K562 (cell line): ENCODE data around the gene HSD17B8. TPM values are rescaled to one million over a fixed set of nuclear protein-coding genes. Genes with fewer than 3 reads are reported as not detected.
A peak's percentile ranks its signal among the peaks of the same experiment; 100 is the strongest.

Experiments used
- ARHGAP35 ChIP-seq: fragments of 450-650 bp; IDR thresholded peaks from 2 replicates; pipeline ENCODE4 v1.6.1; 2018; ENCODE audit not compliant: partially characterized antibody
- BACH1 ChIP-seq: fragments of 200-800 bp; sonication (Bioruptor generic); IDR thresholded peaks from 2 replicates; pipeline ENCODE4 v1.6.1; 2016; ENCODE audit warnings: missing genetic modification characterization, missing compliant biosample characterization
- CBX2 ChIP-seq: fragments of 200-600 bp; sonication (generic); IDR thresholded peaks from one replicate; pipeline ENCODE4 v1.6.1; 2012; ENCODE audit warnings: mild to moderate bottlenecking, low read length, inconsistent platforms; ENCODE audit not compliant: insufficient read depth, poor library complexity, severe bottlenecking
- HNRNPH1 ChIP-seq: fragments of 200-400 bp; formaldehyde crosslinking; optimal IDR thresholded peaks from 2 replicates; pipeline ENCODE3; 2017; ENCODE audit warnings: low read depth, mild to moderate bottlenecking, low read length, moderate library complexity
- KDM1A ChIP-seq, 2 experiments: fragments of 450-650 bp; IDR thresholded peaks; 2 replicates each; pipeline ENCODE4 v1.6.1; 2016; ENCODE audit warnings: mild to moderate bottlenecking in 2 of 2
- LCOR ChIP-seq: sonication (generic); formaldehyde crosslinking; IDR thresholded peaks from 2 replicates; pipeline ENCODE4 v1.8.0; 2022; ENCODE audit warnings: mild to moderate bottlenecking, missing genetic modification reagents
- MEF2D ChIP-seq: conservative IDR thresholded peaks from 2 replicates; pipeline ENCODE4 v1.6.1; 2016; ENCODE audit warnings: low read depth, missing genetic modification characterization, missing compliant biosample characterization
- RB1 ChIP-seq: fragments of 450-650 bp; IDR thresholded peaks from 2 replicates; pipeline ENCODE4 v1.6.1; 2017; ENCODE audit warnings: low read depth, mild to moderate bottlenecking
- RNF2 ChIP-seq: sonication (generic); IDR thresholded peaks from 2 replicates; pipeline ENCODE4 v1.6.1; 2016
- SAFB ChIP-seq: fragments of 200-400 bp; formaldehyde crosslinking; IDR thresholded peaks from 2 replicates; pipeline ENCODE4 v1.6.1; 2017; ENCODE audit warnings: low read depth, low read length, borderline replicate concordance
- ZNF174 ChIP-seq: fragments of 250-450 bp; sonication (Bioruptor Pico); IDR thresholded peaks from 2 replicates; pipeline ENCODE4 v1.4.0; 2020; ENCODE audit warnings: mild to moderate bottlenecking
- ZNF717 ChIP-seq: fragments of 250-450 bp; sonication (Bioruptor Pico); IDR thresholded peaks from 2 replicates; pipeline ENCODE4 v1.5.0; 2021
- ZNF76 ChIP-seq: fragments of 250-450 bp; sonication (Bioruptor Pico); IDR thresholded peaks from 2 replicates; pipeline ENCODE4 v1.4.0; 2020; ENCODE audit warnings: mild to moderate bottlenecking, moderate library complexity, borderline replicate concordance
- polyA plus RNA-seq, 8 experiments: library from polyadenylated mRNA; depleted of rRNA in 4 of 8; stranded (reverse) in 5 of 8; unstranded in 3 of 8; fragments of >200 nt; fragmentation: Nextera tagmentation in 2 of 8; fragmentation: Illumina TruSeq in 1 of 8; extraction: Ambion mirVana in 2 of 8; extraction: Trizol in 1 of 8; gene quantifications; 2 replicates each; pipeline versions ENCODE4 v1.2.1 to v1.2.3, GENCODE V29; 2011 to 2014; ENCODE audit warnings: inconsistent platforms in 1 of 8, missing spikeins in 1 of 8
- total RNA-seq, 7 experiments: library from RNA; depleted of rRNA in 6 of 7; stranded (reverse); fragments of >200 nt in 6 of 7; fragmentation: Illumina TruSeq in 2 of 7; extraction: Trizol in 2 of 7; gene quantifications; 2 replicates each; pipeline versions ENCODE4 v1.2.1 to v1.2.3, GENCODE V29; 2011 to 2021; ENCODE audit warnings: low replicate concordance in 1 of 7
- TF ChIP-seq, protein P1 (sequence below): sonication (generic); formaldehyde crosslinking; IDR thresholded peaks from 2 replicates; pipeline ENCODE4 v1.8.0; 2023; ENCODE audit warnings: mild to moderate bottlenecking, missing genetic modification reagents
- TF ChIP-seq, protein P2 (sequence below): fragments of 250-450 bp; sonication (Bioruptor Pico); IDR thresholded peaks from 2 replicates; pipeline ENCODE4 v1.5.0; 2020; ENCODE audit warnings: mild to moderate bottlenecking
- TF ChIP-seq, protein P3 (sequence below): sonication (generic); formaldehyde crosslinking; IDR thresholded peaks from 2 replicates; pipeline ENCODE4 v1.8.0; 2022; ENCODE audit warnings: mild to moderate bottlenecking, missing genetic modification reagents
- TF ChIP-seq, protein P4 (sequence below), 2 experiments: fragments of 200-800 bp in 1 of 2; sonication (Bioruptor generic) in 1 of 2; sonication (generic) in 1 of 2; formaldehyde crosslinking in 1 of 2; IDR thresholded peaks in 1 of 2; conservative IDR thresholded peaks in 1 of 2; 2 replicates each; pipeline versions ENCODE4 v1.5.0 to v1.6.1; 2016 to 2020; ENCODE audit warnings: missing compliant biosample characterization in 1 of 2, missing genetic modification characterization in 1 of 2, missing genetic modification reagents in 1 of 2
- TF ChIP-seq, protein P5 (sequence below): fragments of 250-450 bp; sonication (Bioruptor Pico); IDR thresholded peaks from 2 replicates; pipeline ENCODE4 v1.4.0; 2020; ENCODE audit warnings: mild to moderate bottlenecking

HSD17B8 gene
- total and polyA plus RNA-seq, 9 of the 15 experiments (the other 6 are each of a cell fraction or from before 2014, with no cell fraction given) = 3.7 to 35.2 (median 14.2) TPM

DNA sequence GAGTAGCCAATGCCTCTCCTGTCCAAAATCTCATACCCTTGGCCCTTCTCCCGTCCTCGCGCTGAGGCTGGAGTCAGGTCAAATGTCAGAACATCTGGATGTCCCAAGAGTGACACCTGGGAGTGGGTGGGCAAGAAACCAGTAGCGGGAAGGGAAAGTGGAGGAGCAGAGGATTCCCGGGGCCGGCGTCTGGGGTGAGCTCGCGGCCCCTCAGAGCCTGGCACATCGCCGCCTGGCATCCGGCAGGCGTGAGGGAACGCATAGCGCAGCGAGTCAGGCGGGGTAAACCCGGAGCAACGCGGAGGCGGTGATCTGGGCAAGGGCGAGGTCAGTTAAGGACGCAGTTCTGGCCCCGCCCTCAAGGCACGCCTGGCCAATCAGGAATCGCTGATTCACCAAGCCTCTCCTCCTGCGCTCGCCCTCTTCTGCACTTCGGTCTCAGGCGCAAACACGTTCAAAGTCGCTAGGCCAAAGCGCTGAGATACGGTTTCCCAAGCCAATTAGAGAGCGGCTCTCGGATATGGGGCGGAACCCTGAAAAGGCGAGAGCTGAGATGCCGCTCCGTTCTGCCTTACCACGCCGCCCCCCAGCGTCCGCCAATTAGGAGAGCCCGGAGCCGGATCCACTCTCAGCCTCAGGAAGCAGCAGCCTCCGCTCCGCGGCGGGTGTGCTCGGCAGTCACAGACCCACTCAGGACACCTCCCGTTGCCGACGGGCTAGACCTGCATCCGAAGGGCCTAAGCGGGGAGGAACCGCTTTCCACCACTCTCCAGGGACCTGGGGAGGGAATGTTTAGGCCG, 44.7 kb downstream of the HSD17B8 start (continued):
- TF ChIP-seq, protein P1, sequence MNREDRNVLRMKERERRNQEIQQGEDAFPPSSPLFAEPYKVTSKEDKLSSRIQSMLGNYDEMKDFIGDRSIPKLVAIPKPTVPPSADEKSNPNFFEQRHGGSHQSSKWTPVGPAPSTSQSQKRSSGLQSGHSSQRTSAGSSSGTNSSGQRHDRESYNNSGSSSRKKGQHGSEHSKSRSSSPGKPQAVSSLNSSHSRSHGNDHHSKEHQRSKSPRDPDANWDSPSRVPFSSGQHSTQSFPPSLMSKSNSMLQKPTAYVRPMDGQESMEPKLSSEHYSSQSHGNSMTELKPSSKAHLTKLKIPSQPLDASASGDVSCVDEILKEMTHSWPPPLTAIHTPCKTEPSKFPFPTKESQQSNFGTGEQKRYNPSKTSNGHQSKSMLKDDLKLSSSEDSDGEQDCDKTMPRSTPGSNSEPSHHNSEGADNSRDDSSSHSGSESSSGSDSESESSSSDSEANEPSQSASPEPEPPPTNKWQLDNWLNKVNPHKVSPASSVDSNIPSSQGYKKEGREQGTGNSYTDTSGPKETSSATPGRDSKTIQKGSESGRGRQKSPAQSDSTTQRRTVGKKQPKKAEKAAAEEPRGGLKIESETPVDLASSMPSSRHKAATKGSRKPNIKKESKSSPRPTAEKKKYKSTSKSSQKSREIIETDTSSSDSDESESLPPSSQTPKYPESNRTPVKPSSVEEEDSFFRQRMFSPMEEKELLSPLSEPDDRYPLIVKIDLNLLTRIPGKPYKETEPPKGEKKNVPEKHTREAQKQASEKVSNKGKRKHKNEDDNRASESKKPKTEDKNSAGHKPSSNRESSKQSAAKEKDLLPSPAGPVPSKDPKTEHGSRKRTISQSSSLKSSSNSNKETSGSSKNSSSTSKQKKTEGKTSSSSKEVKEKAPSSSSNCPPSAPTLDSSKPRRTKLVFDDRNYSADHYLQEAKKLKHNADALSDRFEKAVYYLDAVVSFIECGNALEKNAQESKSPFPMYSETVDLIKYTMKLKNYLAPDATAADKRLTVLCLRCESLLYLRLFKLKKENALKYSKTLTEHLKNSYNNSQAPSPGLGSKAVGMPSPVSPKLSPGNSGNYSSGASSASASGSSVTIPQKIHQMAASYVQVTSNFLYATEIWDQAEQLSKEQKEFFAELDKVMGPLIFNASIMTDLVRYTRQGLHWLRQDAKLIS (CRISPR knock-in tag) = peak; percentile 44; the same call in 1 of the 2 replicates
- no peak for TF ChIP-seq ZNF174 (CRISPR knock-in tag)
- TF ChIP-seq ARHGAP35 = no peak
- 0 out of 2 replicates have a peak, but pooled peaks have one; percentile 57 for TF ChIP-seq SAFB
- no peak for TF ChIP-seq ZNF717 (CRISPR knock-in tag)
- TF ChIP-seq, protein P2, sequence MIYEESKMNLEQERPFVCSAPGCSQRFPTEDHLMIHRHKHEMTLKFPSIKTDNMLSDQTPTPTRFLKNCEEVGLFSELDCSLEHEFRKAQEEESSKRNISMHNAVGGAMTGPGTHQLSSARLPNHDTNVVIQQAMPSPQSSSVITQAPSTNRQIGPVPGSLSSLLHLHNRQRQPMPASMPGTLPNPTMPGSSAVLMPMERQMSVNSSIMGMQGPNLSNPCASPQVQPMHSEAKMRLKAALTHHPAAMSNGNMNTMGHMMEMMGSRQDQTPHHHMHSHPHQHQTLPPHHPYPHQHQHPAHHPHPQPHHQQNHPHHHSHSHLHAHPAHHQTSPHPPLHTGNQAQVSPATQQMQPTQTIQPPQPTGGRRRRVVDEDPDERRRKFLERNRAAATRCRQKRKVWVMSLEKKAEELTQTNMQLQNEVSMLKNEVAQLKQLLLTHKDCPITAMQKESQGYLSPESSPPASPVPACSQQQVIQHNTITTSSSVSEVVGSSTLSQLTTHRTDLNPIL = no peak
- TF ChIP-seq CBX2 = no peak
- peak; percentile 31; the same call in 1 of the 2 replicates for TF ChIP-seq RNF2
- TF ChIP-seq BACH1 (tag) = no peak; the same call in 1 of the 2 replicates
- TF ChIP-seq, protein P3, sequence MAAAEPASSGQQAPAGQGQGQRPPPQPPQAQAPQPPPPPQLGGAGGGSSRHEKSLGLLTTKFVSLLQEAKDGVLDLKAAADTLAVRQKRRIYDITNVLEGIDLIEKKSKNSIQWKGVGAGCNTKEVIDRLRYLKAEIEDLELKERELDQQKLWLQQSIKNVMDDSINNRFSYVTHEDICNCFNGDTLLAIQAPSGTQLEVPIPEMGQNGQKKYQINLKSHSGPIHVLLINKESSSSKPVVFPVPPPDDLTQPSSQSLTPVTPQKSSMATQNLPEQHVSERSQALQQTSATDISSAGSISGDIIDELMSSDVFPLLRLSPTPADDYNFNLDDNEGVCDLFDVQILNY (CRISPR knock-in tag) = no peak
- no peak for TF ChIP-seq MEF2D (tag)
- TF ChIP-seq HNRNPH1 = no peak
- TF ChIP-seq RB1 = peak; percentile 36; the same call in 1 of the 2 replicates
- no peak for TF ChIP-seq ZNF76 (CRISPR knock-in tag)
- TF ChIP-seq, protein P4, sequence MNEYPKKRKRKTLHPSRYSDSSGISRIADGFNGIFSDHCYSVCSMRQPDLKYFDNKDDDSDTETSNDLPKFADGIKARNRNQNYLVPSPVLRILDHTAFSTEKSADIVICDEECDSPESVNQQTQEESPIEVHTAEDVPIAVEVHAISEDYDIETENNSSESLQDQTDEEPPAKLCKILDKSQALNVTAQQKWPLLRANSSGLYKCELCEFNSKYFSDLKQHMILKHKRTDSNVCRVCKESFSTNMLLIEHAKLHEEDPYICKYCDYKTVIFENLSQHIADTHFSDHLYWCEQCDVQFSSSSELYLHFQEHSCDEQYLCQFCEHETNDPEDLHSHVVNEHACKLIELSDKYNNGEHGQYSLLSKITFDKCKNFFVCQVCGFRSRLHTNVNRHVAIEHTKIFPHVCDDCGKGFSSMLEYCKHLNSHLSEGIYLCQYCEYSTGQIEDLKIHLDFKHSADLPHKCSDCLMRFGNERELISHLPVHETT (CRISPR knock-in tag; conservative IDR thresholded peaks at IDR 0.05 in 1 of 2, IDR thresholded peaks at IDR 0.05 in 1 of 2) = 0 out of 4 replicates have a peak, but pooled peaks of 1 of the 2 experiments have one; percentile 36
- TF ChIP-seq KDM1A (IDR thresholded peaks at IDR 0.05) = peak in 1 of 2 experiments; percentile 24; a peak in 1 of 4 replicates
- TF ChIP-seq, protein P5, sequence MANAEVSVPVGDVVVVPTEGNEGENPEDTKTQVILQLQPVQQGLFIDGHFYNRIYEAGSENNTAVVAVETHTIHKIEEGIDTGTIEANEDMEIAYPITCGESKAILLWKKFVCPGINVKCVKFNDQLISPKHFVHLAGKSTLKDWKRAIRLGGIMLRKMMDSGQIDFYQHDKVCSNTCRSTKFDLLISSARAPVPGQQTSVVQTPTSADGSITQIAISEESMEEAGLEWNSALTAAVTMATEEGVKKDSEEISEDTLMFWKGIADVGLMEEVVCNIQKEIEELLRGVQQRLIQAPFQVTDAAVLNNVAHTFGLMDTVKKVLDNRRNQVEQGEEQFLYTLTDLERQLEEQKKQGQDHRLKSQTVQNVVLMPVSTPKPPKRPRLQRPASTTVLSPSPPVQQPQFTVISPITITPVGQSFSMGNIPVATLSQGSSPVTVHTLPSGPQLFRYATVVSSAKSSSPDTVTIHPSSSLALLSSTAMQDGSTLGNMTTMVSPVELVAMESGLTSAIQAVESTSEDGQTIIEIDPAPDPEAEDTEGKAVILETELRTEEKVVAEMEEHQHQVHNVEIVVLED = peak; percentile 13; the same call in 1 of the 2 replicates
- peak; percentile 80 for TF ChIP-seq LCOR (CRISPR knock-in tag)
